WTC11 (cell line): ENCODE measurements around the gene HELQ. TPM values are rescaled to one million over a fixed set of nuclear protein-coding genes. Genes with fewer than 3 reads are reported as not detected.

Source experiments
- ATAC-seq: fragments of 200-7000 bp; cut with Tn5 transposase; 2 replicates; pipeline ENCODE4 v1.10.0; 2021; ENCODE audit warnings: mild to moderate bottlenecking, moderate library complexity
- CTCF ChIA-PET: fragments of 300-600 bp; sonication (Branson Sonifier 250); formaldehyde crosslinking; loops from one replicate; lab custom pipeline; 2021; ENCODE audit warnings: antibody characterized with exemption; lab: Charles Lee
- POLR2A ChIA-PET: fragments of 350-600 bp; sonication (Branson Sonifier 250); formaldehyde crosslinking; loops from one replicate; lab custom pipeline; 2021; ENCODE audit warnings: antibody characterized with exemption; lab: Charles Lee
- DNase-seq: peaks from one replicate; pipeline ENCODE4 v3.0.0; 2021; ENCODE audit warnings: low spot score
- H3K27ac Mint-ChIP-seq: 2 replicates; pipeline ENCODE4 v1.8.0; 2021; ENCODE audit warnings: mixed read lengths
- H3K27me3 Mint-ChIP-seq: 2 replicates; pipeline ENCODE4 v1.8.0; 2021; ENCODE audit warnings: low read depth, mild to moderate bottlenecking, moderate library complexity, mixed read lengths
- H3K36me3 Mint-ChIP-seq: 2 replicates; pipeline ENCODE4 v1.8.0; 2021; ENCODE audit warnings: mixed read lengths
- H3K4me1 Mint-ChIP-seq: 2 replicates; pipeline ENCODE4 v1.8.0; 2022; ENCODE audit warnings: mixed read lengths
- H3K4me3 Mint-ChIP-seq: 2 replicates; pipeline ENCODE4 v1.8.0; 2021; ENCODE audit warnings: mild to moderate bottlenecking, moderate library complexity, mixed read lengths
- H3K9me3 Mint-ChIP-seq: 2 replicates; pipeline ENCODE4 v1.8.0; 2021; ENCODE audit warnings: mixed read lengths
- CDX4 ChIP-seq: fragments of 250-450 bp; sonication (Bioruptor Pico); IDR thresholded peaks from 2 replicates; pipeline ENCODE4 v1.9.0; 2021; ENCODE audit warnings: moderate library complexity, mild to moderate bottlenecking, inconsistent platforms, borderline replicate concordance
- E2F1 ChIP-seq: sonication (generic); formaldehyde crosslinking; IDR thresholded peaks from 2 replicates; pipeline ENCODE4 v1.8.0; 2022; ENCODE audit warnings: mild to moderate bottlenecking, missing genetic modification reagents
- EMX1 ChIP-seq: fragments of 250-450 bp; sonication (Bioruptor Pico); IDR thresholded peaks from 2 replicates; pipeline ENCODE4 v1.8.0; 2021; ENCODE audit warnings: mild to moderate bottlenecking
- ERG ChIP-seq: fragments of 250-450 bp; sonication (Bioruptor Pico); IDR thresholded peaks from 2 replicates; pipeline ENCODE4 v1.8.0; 2021; ENCODE audit warnings: mild to moderate bottlenecking
- FOXJ3 ChIP-seq: sonication (generic); formaldehyde crosslinking; IDR thresholded peaks from 2 replicates; pipeline ENCODE4 v1.9.0; 2021; ENCODE audit warnings: missing genetic modification reagents, mild to moderate bottlenecking, borderline replicate concordance
- GABPB1 ChIP-seq: sonication (generic); formaldehyde crosslinking; IDR thresholded peaks from 2 replicates; pipeline ENCODE4 v1.8.1; 2023; ENCODE audit warnings: mild to moderate bottlenecking, missing genetic modification reagents
- GRHL2 ChIP-seq: fragments of 250-450 bp; sonication (Bioruptor Pico); IDR thresholded peaks from 2 replicates; pipeline ENCODE4 v1.8.0; 2022; ENCODE audit warnings: mild to moderate bottlenecking, moderate library complexity; ENCODE audit not compliant: insufficient replicate concordance, severe bottlenecking
- HMGA2 ChIP-seq: fragments of 250-450 bp; sonication (Bioruptor Pico); IDR thresholded peaks from 2 replicates; pipeline ENCODE4 v1.4.0; 2021; ENCODE audit warnings: mild to moderate bottlenecking, moderate library complexity
- IRF2 ChIP-seq: sonication (generic); formaldehyde crosslinking; IDR thresholded peaks from 2 replicates; pipeline ENCODE4 v1.8.0; 2022; ENCODE audit warnings: low read depth, missing genetic modification reagents, borderline replicate concordance
- JAZF1 ChIP-seq: fragments of 250-450 bp; sonication (Bioruptor Pico); IDR thresholded peaks from 2 replicates; pipeline ENCODE4 v1.9.0; 2021; ENCODE audit warnings: moderate library complexity, mild to moderate bottlenecking, inconsistent platforms
- JUN ChIP-seq: sonication (generic); formaldehyde crosslinking; IDR thresholded peaks from 2 replicates; pipeline ENCODE4 v1.8.0; 2023; ENCODE audit warnings: mild to moderate bottlenecking, missing genetic modification reagents
- RORB ChIP-seq: fragments of 250-450 bp; sonication (Bioruptor Pico); IDR thresholded peaks from 2 replicates; pipeline ENCODE4 v1.9.0; 2021; ENCODE audit warnings: mild to moderate bottlenecking
- ZNF263 ChIP-seq: sonication (generic); formaldehyde crosslinking; IDR thresholded peaks from 2 replicates; pipeline ENCODE4 v1.8.1; 2022; ENCODE audit warnings: low read depth, mild to moderate bottlenecking, moderate library complexity, missing genetic modification reagents
- ZNF425 ChIP-seq: fragments of 250-450 bp; sonication (Bioruptor Pico); conservative IDR thresholded peaks from 2 replicates; pipeline ENCODE4 v1.9.0; 2021; ENCODE audit warnings: mild to moderate bottlenecking
- total RNA-seq: library from RNA; stranded (reverse); gene quantifications from 3 replicates; pipeline ENCODE4 v1.2.3, GENCODE V29; 2021
- TF ChIP-seq, protein P1 (sequence below): sonication (generic); formaldehyde crosslinking; IDR thresholded peaks from 2 replicates; pipeline ENCODE4 v1.8.1; 2023; ENCODE audit warnings: mild to moderate bottlenecking, missing genetic modification reagents, moderate library complexity
- TF ChIP-seq, protein P2 (sequence below): sonication (generic); formaldehyde crosslinking; IDR thresholded peaks from 2 replicates; pipeline ENCODE4 v1.8.0; 2023; ENCODE audit warnings: missing genetic modification reagents
- TF ChIP-seq, protein P3 (sequence below): sonication (generic); formaldehyde crosslinking; IDR thresholded peaks from 2 replicates; pipeline ENCODE4 v1.8.1; 2022; ENCODE audit warnings: mild to moderate bottlenecking, moderate library complexity, missing genetic modification reagents
- TF ChIP-seq, protein P4 (sequence below): fragments of 250-450 bp; sonication (Bioruptor Pico); IDR thresholded peaks from 2 replicates; pipeline ENCODE4 v2.1.2; 2022; ENCODE audit warnings: mild to moderate bottlenecking, moderate library complexity
- TF ChIP-seq, protein P5 (sequence below): sonication (generic); formaldehyde crosslinking; IDR thresholded peaks from 2 replicates; pipeline ENCODE4 v1.8.1; 2023; ENCODE audit warnings: mild to moderate bottlenecking, missing genetic modification reagents

The HELQ gene
- total RNA-seq, 1 experiment from 2014 or later: 10.1 TPM

GRCh38 chr4:83473966-83474365 is 18.3 kb upstream of the HELQ start:
- CTCF ChIA-PET: no interaction called here

More at GRCh38 chr4:83473966-83474365, 18.3 kb upstream of the HELQ start:
- Mint-ChIP-seq H3K27ac (no peak overlapping the region), H3K27me3 (no peaks in the 10 kb centered on the region), H3K36me3 (peaks cover 11% of the 10 kb centered on the region; the same call in 1 of the 2 replicates), H3K9me3 (no peaks in the 10 kb centered on the region), H3K4me1 (no peaks in the 10 kb centered on the region), H3K4me3 (no peak overlapping the region)
- TF ChIP-seq ERG (CRISPR knock-in tag) (no peak), FOXJ3 (CRISPR knock-in tag) (no peak), GABPB1 (CRISPR knock-in tag) (no peak), E2F1 (CRISPR knock-in tag) (no peak), RORB (CRISPR knock-in tag) (no peak), GRHL2 (CRISPR knock-in tag) (no peak), CDX4 (CRISPR knock-in tag) (no peak), JUN (CRISPR knock-in tag) (no peak), ZNF425 (CRISPR knock-in tag) (no peak), EMX1 (CRISPR knock-in tag) (no peak), IRF2 (CRISPR knock-in tag) (no peak), HMGA2 (CRISPR knock-in tag) (no peak), ZNF263 (CRISPR knock-in tag) (no peak), JAZF1 (CRISPR knock-in tag) (no peak)
- TF ChIP-seq, protein P1, sequence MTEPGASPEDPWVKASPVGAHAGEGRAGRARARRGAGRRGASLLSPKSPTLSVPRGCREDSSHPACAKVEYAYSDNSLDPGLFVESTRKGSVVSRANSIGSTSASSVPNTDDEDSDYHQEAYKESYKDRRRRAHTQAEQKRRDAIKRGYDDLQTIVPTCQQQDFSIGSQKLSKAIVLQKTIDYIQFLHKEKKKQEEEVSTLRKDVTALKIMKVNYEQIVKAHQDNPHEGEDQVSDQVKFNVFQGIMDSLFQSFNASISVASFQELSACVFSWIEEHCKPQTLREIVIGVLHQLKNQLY (CRISPR knock-in tag): no peak
- TF ChIP-seq, protein P2, sequence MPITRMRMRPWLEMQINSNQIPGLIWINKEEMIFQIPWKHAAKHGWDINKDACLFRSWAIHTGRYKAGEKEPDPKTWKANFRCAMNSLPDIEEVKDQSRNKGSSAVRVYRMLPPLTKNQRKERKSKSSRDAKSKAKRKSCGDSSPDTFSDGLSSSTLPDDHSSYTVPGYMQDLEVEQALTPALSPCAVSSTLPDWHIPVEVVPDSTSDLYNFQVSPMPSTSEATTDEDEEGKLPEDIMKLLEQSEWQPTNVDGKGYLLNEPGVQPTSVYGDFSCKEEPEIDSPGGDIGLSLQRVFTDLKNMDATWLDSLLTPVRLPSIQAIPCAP: no peak
- TF ChIP-seq, protein P3, sequence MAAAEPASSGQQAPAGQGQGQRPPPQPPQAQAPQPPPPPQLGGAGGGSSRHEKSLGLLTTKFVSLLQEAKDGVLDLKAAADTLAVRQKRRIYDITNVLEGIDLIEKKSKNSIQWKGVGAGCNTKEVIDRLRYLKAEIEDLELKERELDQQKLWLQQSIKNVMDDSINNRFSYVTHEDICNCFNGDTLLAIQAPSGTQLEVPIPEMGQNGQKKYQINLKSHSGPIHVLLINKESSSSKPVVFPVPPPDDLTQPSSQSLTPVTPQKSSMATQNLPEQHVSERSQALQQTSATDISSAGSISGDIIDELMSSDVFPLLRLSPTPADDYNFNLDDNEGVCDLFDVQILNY (CRISPR knock-in tag): no peak
- TF ChIP-seq, protein P4, sequence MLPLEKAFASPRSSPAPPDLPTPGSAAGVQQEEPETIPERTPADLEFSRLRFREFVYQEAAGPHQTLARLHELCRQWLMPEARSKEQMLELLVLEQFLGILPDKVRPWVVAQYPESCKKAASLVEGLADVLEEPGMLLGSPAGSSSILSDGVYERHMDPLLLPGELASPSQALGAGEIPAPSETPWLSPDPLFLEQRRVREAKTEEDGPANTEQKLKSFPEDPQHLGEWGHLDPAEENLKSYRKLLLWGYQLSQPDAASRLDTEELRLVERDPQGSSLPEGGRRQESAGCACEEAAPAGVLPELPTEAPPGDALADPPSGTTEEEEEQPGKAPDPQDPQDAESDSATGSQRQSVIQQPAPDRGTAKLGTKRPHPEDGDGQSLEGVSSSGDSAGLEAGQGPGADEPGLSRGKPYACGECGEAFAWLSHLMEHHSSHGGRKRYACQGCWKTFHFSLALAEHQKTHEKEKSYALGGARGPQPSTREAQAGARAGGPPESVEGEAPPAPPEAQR (CRISPR knock-in tag): no peak
- TF ChIP-seq, protein P5, sequence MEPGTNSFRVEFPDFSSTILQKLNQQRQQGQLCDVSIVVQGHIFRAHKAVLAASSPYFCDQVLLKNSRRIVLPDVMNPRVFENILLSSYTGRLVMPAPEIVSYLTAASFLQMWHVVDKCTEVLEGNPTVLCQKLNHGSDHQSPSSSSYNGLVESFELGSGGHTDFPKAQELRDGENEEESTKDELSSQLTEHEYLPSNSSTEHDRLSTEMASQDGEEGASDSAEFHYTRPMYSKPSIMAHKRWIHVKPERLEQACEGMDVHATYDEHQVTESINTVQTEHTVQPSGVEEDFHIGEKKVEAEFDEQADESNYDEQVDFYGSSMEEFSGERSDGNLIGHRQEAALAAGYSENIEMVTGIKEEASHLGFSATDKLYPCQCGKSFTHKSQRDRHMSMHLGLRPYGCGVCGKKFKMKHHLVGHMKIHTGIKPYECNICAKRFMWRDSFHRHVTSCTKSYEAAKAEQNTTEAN (CRISPR knock-in tag): no peak
- POLR2A ChIA-PET: no interaction called here
- no peak for ATAC-seq
- no peak for DNase-seq
